Measurements from ENCODE around the gene HTR5A. TPM values are rescaled to one million over a fixed set of nuclear protein-coding genes. Genes with fewer than 3 reads are reported as not detected.

Gene HTR5A
- total and polyA plus RNA-seq, 2 of the 13 experiments (the other 11 are each of a cell fraction or from before 2014, with no cell fraction given) = not detected

GRCh38 chr7:155129789-155130188 is 59.7 kb downstream of the HTR5A start:
- H3K79me2 ChIP-seq (ENCODE audit: insufficient read depth, low read length) = no peaks in the 10 kb centered on the region
- H4K20me1 ChIP-seq (ENCODE audit: insufficient read depth, low read length) = no peaks in the 10 kb centered on the region
- BruUV-seq (replicated peaks) = no TSS peak
- in situ Hi-C loops (cut with HindIII; ENCODE audit: extremely low pct_ligation_motif_present, low pct_unique_long_range_greater_than_20kb) = no loop called here
- 12% methylated on average over 7 of the region's 7 CpGs for WGBS (ENCODE audit: low lambda C conversion rate)
- H3K36me3 ChIP-seq (replicated peaks in 1 of 2; ENCODE audit: control insufficient read depth in 1 of 2, insufficient read depth in 2 of 2, low read length in 2 of 2) = no peaks in the 10 kb centered on the region
- H3K27ac ChIP-seq (ENCODE audit: extremely low read length, insufficient read depth, low read length) = no peak overlapping the region
- H3K4me1 ChIP-seq (ENCODE audit: insufficient read depth, low read length) = no peaks in the 10 kb centered on the region
- no peak overlapping the region for H3K9ac ChIP-seq (ENCODE audit: insufficient read depth, low read depth, low read length)
- ChIA-PET POLR2A (no interaction called here), CTCF (ENCODE audit: low intra/inter-chr PET ratio, low total read pairs) (no interaction called here)
- H3K4me3 ChIP-seq (replicated peaks in 1 of 3; ENCODE audit: insufficient read depth in 1 of 3, low read depth in 2 of 3, low read length in 3 of 3) = no peak overlapping the region
- FAIRE-seq = no peak
- H3K4me2 ChIP-seq (ENCODE audit: low read depth, low read length) = no peak overlapping the region
- ATAC-seq = no peak
- H3K27me3 ChIP-seq (ENCODE audit: control insufficient read depth in 1 of 2, insufficient read depth in 2 of 2, low read length in 2 of 2) = no peaks in the 10 kb centered on the region
- no peak overlapping the region for H2AFZ ChIP-seq (ENCODE audit: low read length)
- no peak for DNase-seq (ENCODE audit: low spot score)
- intact Hi-C loops (cut with micrococcal nuclease; ENCODE audit: unreplicated experiment) = no loop called here
- H3K9me3 ChIP-seq (ENCODE audit: low read length) = peaks cover 8% of the 10 kb centered on the region; the same call in 1 of the 2 replicates
- TF ChIP-seq BCL3 (CRISPR knock-in tag; IDR thresholded peaks at IDR 0.05) = no peak
- TF ChIP-seq ZNF335 (CRISPR knock-in tag; IDR thresholded peaks at IDR 0.05) = no peak
- TF ChIP-seq MAF1 (CRISPR knock-in tag; IDR thresholded peaks at IDR 0.05; ENCODE audit: borderline replicate concordance) = no peak
- TF ChIP-seq ZBTB40 (IDR thresholded peaks at IDR 0.05) = no peak
- TF ChIP-seq ZBTB40 (CRISPR knock-in tag; IDR thresholded peaks at IDR 0.05) = no peak
- TF ChIP-seq ZNF607 (CRISPR knock-in tag; IDR thresholded peaks at IDR 0.05; ENCODE audit: borderline replicate concordance) = no peak
- no peak for TF ChIP-seq CREB3 (CRISPR knock-in tag; IDR thresholded peaks at IDR 0.05)
- TF ChIP-seq NR2C2 (CRISPR knock-in tag; IDR thresholded peaks at IDR 0.05; ENCODE audit: borderline replicate concordance) = no peak
- no peak for TF ChIP-seq ZZZ3 (CRISPR knock-in tag; IDR thresholded peaks at IDR 0.05; ENCODE audit: borderline replicate concordance)
- no peak for TF ChIP-seq ELF1 (CRISPR knock-in tag; IDR thresholded peaks at IDR 0.05)
- no peak for TF ChIP-seq MLX (CRISPR knock-in tag; IDR thresholded peaks at IDR 0.05)
- TF ChIP-seq E2F5 (CRISPR knock-in tag; conservative IDR thresholded peaks at IDR 0.05) = no peak
- no peak for TF ChIP-seq NR2F1 (CRISPR knock-in tag; IDR thresholded peaks at IDR 0.05)
